ENCODE results near the gene S100A2.
A peak's percentile ranks its signal among the peaks of the same experiment; 100 is the strongest.
"Not testable (repeated sequence)": the region's sequence is repeated elsewhere in the genome, so short reads cannot be mapped to it uniquely, and the experiment has no call there.

S100A2 gene

DNA sequence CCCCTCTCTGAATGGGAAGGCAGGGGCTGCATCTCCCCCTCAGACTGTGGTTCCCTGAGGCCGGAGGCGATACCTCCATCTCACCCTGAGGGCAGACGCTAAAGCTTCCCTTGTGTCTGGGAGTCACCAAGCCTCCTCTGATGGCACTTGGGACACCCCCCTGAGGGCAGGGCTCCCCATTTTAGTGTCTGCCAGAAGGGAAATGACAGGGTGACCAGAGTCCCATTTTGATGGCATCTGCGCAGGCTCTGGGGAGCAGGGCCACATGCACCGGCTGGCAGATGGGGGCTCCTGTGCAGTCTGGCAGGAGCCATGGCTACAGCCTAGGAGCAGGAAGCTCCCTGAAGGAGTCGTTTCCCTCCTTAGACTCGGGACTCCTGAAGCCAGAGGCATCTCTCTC, 1.7 kb downstream of the S100A2 start:
- DNase-seq (ENCODE audit: low read depth), result no peak

DNA sequence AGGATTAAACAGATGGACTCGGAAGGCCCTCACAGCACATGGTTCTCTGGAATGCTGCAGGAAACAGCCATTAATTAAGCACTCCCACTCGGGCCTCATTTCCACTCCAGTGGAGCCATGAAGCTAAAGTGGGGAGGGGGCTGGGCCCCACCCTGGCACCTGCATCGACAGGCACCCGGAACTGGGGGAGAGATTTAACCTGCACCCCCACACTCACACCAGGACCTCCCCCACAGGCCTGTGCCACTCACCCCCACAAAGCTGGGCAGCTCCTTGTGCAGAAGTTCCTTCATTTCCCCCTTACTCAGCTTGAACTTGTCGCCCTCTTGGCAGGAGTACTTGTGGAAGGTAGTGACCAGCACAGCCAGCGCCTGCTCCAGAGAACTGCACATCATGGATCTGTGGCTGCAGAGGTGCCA, 2.2 kb downstream of the S100A2 start:
- DNase-seq (ENCODE audit: low read depth), result no peak

DNA sequence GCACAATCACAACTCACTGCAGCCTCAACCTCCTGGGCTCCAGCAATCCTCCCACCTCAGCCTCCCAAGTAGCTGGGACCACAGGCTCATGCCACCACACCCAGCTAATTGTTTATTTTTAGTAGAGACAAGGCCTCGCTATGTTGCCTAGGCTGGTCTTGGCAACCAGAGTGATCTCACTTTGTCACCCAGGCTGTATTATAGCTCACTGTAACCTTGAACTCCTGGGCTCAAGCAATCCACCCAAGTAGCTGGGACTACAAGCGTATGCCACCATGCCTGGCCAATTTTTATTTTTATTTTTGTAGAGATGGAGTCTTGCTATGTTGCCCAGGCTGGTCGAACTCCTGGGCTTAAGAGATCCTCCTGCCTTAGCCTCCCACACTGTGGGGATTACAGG, 3.6 kb downstream of the S100A2 start:
- not testable (repeated sequence) for DNase-seq (ENCODE audit: low read depth)

DNA sequence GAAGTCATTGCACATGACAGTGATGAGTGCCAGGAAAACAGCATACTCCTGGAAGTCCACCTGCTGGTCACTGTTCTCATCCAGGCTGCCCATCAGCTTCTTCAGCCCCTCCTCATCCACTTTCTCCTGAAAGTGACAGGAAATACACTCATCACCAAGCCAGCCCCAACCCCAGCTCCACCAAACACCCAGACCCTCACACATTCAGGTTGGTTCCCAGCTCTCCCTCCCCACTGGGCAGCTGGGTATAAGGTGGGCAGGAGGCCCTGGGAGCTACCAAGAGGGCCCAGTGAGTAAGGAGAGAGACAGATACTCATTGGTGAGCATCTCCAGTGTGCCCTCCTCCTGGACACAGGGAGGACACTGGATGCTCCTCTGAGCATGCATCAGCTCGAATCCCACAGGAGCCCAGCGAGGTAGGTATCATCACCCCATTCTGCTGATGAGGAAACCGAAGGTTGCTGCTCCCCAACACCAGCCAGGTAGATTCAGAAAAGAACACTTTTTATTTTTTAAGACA, 4.1 kb downstream of the S100A2 start:
- no peak for DNase-seq (ENCODE audit: low read depth)

DNA sequence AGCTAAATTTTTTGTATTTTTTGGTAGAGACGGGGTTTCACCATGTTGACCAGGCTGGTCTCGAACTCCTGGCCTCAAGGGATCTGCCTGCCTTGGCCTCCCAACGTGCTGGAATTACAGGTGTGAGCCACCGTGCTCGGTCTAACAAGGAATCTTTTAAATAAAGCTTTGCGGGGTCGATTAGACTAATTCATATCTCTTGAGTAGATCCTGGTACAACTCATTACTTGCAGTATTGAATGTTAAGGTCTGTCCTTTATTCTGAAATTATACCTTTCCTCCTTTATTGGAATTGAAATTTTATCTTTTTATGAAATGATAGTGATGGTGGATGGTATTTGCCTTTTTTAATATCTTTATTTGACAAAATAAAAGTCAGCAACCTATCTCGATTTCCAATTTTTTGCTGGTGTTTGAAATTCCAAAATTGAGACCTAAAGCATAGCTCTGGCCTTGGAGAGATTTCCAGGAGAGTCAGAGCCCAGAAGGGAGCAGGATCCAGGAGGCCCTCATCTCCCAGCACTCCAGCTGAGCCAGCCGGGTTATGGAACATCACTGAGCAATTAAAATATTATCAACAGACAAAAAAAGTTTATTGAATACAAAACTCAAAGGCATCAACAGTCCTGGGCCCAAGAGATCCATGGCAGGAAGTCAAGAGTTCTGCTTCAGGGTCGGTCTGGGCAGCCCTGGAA, 4.7 kb downstream of the S100A2 start:
- no peak for DNase-seq (ENCODE audit: low read depth)

DNA sequence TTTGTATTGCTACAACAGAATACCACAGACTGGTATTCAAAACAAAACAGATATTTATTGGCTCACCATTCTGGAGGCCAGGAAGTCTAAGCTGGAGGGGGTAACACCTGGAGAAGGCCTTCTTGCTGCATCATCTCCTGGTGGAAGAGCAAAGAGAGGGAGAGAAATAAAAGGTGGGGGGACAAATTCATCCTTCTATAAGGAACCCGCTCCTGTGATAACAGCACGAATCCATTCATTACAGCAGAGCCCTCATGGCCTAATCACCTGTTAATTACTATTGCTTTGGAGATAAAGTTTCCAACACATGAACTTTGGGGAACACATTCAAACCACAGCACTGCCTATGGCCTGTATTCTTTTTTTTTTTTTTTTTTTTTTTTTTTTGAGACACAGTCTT, 5.4 kb downstream of the S100A2 start:
- DNase-seq (ENCODE audit: low read depth), result no peak

DNA sequence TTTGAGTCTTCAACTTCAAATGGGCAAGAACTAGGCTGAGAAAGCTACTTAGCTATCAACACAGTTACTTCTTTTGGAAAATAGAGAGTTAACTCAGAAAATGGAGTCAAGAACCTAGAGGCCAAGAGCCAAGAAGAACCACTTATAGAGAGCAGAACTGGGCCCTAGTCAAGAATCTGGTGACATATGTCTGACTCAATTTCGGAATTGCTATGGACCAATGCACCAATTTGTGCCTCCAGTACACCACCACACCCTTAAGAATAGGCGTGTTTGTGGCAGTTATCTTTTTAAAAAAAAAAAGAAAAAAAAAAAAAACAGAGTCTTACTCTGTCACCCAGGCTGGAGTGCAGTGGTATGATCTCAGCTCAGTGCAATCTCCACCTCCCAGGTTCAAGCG, 7.8 kb downstream of the S100A2 start:
- DNase-seq (ENCODE audit: low read depth), result no peak

DNA sequence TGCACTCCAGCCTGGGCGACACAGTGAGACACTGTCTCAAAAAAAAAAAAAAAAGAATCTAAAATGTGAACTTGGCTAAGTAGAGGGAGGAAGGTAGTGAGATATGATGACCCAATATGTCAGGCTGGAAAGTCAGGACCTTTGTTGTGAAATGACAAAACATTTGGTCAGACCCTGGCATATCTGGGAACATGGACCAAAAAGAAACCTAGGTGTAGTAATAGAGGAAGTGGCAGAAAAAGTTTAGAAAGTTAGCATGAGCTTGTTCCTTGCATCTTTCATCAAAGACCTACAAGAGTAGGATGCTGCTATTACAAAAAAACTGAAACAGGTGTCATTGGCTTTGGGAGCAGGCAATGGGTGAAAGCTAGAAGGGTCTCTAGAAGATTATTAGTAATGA, 9.3 kb downstream of the S100A2 start:
- no peak for DNase-seq (ENCODE audit: low read depth)

DNA sequence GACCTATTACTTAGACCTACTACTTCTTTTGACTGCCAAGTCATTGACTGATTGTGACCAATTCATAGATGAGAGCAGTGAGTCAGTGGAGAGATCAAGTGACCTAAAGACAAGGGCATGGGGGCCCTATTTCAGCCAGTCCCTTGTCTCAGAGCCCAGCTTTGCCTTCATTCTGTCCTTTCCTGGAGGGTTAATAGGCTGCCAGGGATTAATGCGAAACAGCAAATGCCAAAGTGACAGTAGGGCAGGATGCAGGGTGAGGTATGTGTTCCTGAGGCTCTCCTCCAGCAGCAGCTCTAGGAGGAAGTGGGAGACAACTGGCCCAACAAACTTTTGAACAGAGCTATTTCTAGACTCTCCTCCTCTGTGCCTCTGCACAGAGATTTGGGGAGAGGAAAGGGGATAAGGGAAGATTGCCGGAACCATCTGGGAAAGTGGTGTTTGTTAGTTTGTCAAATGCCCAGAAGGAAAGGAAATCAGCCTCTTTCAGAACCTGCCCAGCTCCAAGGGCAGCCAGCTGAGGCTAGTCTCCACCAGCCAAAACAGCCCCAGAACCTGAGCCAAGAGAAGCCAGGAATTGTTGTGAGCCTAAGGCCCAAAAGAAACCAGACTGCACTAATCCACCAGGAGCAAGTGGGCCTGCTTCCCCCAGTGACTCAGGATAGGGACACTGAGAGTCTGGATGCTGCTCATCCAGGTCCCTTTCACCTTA, 11.7 kb downstream of the S100A2 start:
- DNase-seq (ENCODE audit: low read depth), result no peak

DNA sequence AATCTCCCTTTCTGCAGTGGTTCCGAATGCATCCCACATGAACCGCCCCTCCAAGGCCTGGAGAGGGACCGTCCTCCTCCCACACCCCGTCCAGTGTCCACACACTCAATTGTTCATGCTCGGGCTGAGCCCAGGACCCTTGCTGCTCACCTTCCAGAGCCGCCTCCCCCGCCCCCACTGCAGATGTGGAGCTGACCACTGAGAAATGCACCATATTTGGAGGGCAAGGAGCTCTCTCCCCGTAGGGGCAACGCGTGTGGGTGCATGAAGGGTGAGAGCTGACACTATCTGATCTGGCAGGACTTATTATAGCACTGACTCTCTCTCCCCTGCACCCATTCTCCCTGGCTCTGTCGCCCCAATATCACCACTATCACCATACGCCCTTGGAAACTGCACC, 12.5 kb downstream of the S100A2 start:
- no peak for DNase-seq (ENCODE audit: low read depth)

DNA sequence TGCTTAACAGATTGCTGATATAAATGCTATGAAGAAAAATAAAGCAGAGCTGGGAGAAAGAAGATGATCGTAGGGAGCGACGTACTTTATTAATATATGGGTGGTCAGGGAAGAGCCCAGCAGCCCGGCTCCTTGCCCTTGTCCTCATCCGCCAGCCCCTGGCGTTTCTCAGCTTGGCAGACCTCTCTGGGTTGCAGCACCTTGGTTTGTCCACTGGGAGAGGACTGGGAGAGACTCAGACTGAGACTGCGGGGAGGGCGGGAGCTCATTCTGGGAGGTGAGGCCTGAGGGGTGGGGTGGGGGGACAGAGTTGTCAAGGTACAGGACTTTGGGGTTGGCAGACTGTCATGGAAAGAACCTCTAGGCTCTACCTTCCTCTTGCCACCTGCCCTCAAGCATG, 13.3 kb downstream of the S100A2 start:
- no peak for DNase-seq (ENCODE audit: low read depth)

DNA sequence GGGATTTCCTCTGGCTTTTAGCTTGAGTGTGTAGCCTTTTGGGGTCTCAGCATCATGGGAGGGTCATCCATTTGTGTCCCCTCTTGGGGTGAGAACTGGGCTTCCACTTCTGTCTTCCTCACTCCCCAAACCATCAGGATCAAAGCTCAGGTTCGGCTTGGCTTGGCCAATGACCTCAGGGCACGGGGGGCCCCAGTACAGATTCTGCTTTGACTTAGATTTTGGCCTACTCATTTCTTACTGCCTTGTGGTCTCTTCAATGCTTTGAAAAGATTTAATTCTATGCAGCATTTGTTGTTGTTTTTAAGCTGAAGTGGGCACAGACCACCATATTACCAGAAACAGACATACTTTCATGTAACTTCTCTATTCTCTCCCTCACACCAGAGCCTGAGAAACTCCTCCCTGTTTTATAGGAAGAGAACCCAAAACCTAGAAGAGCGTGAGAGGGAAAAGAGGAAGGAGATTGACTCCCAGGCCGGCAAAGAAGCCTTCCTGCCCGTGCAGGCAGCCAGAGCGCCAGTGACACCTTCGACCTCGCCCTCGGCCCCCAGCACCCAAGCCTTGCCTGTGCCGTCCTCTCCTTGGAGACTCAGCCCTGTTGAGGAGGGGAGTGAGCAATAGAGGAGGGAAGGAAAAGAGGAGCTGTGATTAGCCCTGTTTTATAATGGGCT, 14.7 kb downstream of the S100A2 start:
- no peak for DNase-seq (ENCODE audit: low read depth)

DNA sequence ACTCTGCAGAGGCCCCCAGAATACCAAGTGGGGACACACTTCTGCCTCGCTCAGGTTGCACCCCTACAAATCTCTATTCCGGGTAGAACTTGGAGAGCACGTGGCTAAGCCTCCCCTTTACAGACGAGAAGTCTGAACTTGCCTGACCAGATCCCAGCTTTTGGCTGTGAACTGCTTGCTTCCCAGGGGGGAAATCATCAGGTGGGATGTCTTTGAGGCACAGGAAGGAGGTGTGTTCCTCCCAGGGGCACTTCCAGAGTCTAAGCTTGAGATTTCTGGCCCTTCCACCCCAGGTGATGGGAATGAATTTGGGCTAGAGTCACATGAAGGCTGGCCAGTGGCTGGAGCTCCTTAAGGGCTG, 15.3 kb downstream of the S100A2 start:
- no peak for DNase-seq (ENCODE audit: low read depth)

DNA sequence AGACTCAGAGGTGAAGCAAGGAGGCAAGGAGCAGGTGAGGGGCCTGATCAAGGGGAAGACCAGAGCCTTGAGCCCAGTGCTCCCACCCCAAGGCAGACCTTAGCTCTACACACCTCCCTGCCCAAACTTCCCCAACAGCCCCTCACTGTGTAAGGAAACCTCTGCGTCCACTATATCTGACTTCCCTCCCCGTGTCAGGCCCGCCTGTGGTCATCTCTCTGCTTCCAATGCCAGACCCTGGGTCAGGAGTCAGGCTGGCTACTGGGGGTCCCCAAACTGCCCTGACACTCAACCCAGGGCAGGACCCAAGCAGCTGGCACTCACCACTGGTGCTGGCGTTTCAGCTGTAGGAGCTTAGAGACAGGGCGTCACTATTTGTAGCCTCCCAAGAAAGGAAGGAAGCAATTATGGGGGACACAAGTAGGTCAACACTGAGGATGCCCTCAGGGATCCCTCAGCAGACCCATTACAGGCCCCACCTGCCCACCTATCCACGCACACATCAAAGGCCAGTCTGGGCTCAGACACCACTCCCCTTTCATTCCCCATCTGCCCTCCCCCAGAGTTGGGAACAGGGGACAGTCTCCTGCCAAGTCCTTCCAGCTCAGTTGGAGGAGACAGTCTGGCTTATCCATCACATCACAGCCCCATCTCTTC, 15.8 kb downstream of the S100A2 start:
- no peak for DNase-seq (ENCODE audit: low read depth)

DNA sequence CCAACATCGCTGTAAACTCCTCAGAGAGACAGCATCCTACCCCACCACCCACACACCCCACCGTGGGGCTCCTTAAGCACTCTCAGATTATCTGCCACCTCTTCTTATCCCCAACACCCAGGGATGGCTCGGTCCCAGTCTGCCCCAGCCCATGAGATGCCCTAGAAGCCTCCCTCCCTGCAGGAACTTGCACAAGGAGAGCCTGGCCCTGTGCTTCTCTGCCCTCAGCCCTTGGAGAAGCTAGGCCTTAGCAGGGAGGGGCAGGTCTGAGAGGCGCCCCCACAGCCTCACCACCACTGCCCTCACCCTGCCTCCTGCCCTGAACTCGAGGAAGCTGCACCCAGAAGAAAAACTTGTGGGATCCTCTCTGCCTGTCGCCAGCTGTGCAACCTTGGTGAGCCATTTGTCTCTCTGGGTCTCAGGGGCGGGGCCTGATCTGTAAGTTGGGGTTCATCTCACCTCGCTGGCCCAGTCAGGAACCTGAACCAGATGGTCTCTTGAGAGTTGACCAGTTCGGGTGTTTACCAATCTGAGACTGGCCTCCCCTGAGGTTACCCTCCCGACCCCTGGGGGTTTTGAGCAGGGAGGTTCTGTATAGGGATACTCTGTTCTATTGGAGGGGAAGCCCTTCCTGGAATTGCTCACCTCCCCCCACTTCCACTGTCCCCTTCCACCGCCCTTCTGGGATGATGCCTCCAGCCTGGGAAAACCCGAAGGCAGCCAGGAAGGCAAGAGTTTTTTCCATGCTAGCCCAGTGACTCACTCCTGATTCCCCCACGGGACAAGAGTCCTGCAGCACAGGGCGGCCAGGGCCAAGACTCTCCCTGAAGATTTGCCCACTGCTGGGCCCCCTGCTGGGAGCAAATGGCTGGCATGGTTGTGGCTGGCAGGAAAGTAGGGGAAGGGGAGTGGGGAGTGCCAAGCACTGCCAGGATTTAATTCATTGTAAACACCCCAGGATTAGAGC, 16.6 kb downstream of the S100A2 start, which contains the start of gene S100A3:
Gene S100A3, minus strand, starts transcription at position 537 of the 967 bp plus-strand sequence. CDS start 773 bp downstream, outside the sequence.
- DNase-seq (ENCODE audit: low read depth), result peak; percentile 87

DNA sequence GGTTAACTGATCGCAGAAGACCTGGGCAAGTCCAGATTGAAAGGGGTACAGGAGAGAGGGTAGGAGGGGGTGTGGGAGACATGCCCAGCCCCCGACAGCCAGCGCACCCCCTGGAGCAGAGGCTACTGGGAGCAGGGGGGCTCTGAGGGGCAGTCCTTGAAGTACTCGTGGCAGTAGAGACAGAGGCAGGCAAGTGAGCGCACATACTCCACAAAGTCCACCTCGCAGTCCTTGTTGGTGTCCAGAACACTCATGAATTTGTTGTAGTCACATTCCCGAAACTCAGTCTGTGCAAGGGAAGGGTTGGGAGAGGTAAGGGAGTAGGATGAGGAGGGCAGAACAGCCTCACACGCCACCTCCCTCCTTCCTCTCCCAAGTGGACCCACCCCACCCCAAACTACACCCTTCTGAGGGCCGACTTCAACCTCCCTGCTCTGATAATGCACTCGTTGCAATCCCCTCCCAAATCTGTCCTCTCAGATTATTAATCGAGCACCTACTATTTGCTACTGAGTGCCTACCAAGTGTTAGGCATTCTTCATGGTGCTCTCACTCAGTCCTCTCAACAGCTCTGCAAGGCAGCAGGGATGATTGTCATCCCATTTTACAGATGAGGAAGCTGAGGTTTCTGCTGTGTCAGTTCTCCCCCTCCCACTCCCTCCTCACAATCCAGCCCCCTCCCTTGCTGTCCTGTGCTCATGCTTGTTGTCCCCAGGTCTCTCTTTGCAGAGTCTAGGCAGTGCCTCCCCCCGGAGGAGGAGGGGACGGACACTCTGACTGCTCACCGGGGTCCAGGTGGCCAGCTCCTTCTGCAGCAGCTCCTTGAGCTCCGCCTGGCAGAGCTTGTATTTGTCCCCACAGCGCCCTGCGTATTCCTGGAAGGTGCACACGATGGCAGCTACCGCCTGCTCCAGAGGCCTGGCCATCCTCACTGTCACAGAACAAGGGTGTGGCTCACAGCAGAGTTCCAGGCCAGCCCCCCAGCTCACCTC, 17.8 kb downstream of the S100A2 start:
- no peak for DNase-seq (ENCODE audit: low read depth)

DNA sequence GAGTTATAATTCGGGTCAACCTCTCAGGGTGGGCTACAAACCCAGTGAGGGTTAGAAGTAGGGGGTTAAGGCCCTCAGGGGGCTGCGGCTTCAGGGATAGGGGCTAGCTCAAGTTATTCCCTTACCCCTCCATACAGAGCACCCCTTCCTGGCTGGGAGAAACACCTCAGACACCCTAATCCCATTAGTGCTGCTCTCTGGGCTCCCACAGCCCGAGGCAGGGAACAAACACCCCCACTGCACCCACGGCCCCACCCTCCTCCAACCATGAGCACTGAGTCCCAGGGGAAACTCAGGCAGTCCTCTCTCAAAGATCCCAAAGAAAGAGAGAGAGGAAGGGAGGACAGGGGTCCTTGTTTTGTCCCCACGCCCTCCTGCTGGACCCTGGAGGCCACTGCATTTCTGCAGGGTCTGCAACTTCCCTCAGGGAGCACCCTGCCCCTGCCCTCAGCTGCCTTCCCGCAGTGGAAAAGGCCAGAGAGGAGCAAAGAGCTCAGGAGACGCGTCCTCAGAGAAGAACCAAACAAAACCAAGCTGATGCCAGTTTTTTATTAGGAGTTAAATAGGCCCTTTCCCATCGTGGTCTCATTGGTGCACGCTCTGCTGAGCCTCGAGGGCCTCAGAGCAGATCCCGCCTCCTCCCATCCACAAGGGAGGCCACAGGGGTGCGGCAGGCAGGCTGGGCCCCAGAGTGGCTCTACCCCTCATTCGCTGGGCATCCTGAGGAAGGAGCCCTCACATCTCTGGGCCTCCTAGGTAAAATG, 18.7 kb downstream of the S100A2 start:
- DNase-seq (ENCODE audit: low read depth), result no peak

DNA sequence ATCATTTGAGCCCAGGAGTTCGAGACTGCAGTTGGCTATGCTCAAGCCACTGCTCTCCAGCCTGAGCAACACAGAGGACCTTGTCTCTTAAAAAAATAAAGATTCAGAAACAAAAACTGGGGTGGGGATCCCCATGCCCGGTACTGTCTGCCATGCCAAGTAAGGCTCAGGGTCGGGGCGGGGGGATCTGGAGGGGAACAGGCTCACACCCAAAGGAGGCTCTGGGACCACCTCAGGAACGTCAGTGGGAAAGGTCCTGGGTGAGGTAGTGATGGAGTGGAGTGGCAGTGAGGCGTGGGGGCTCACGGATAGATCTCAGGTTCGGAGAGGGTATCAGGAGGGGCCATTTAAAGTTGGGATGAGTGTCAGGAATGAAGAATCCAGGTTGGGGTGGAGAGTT, 19.3 kb downstream of the S100A2 start:
- no peak for DNase-seq (ENCODE audit: low read depth)

Measured in GM04503 (cell line).